Lower leg skin (tissue), 4 donors: ENCODE results near the gene TNFRSF19. TPM values are rescaled to one million over a fixed set of nuclear protein-coding genes. Genes with fewer than 3 reads are reported as not detected.
"Not testable (repeated sequence)": the region's sequence is repeated elsewhere in the genome, so short reads cannot be mapped to it uniquely, and the experiment has no call there.

ENCODE experiments used
- DNase-seq, 2 donors: peaks; one replicate each; pipeline ENCODE4 v3.0.0-alpha.2; 2019; ENCODE audit warnings: low spot score in 2 of 2
- H3K4me3 ChIP-seq: fragments of 200-600 bp; sonication (generic); 2 replicates; pipeline ENCODE4 v1.5.1; 2017; ENCODE audit warnings: mild to moderate bottlenecking, low read depth; ENCODE audit not compliant: poor library complexity, severe bottlenecking
- POLR2A ChIP-seq, 2 donors: fragments of 450-650 bp; IDR thresholded peaks; one replicate each; pipeline ENCODE4 v1.6.1; 2016 to 2017; ENCODE audit warnings: antibody characterized with exemption in 2 of 2, mild to moderate bottlenecking in 1 of 2, moderate library complexity in 1 of 2
- WGBS, 2 donors: methylation state at CpG; one replicate each; pipeline ENCODE4 v1.1.5; 2018; 5-methylcytosine and 5-hydroxymethylcytosine counted together
- intact Hi-C: fragments of 100-400 bp; cut with DNase I; formaldehyde crosslinking; loops from one replicate; pipeline ENCODE4 v1.15.0; 2023; ENCODE audit warnings: low total_unique reads
- total RNA-seq, 4 donors: library from RNA; depleted of rRNA; stranded (reverse); fragments of >200 nt; gene quantifications; one replicate each; pipeline ENCODE4 v1.1.0, GENCODE V29; 2016
- TF ChIP-seq, protein P1 (sequence below), 3 donors: fragments of 450-650 bp; IDR thresholded peaks; one replicate each; pipeline ENCODE4 v1.5.1; 2016; ENCODE audit warnings: antibody characterized with exemption in 3 of 3, mild to moderate bottlenecking in 3 of 3, moderate library complexity in 2 of 3

Gene TNFRSF19
- 100 to 1,000 TPM in 1 of 4 donors, 10 to 100 TPM in 3; 51.2 to 106 (median 72.5) TPM for total RNA-seq

GRCh38 chr13:23570099-23570920, at the start of gene TNFRSF19:
Gene TNFRSF19, plus strand, starts transcription at chr13:23570412. Its CDS starts 19,772 bp downstream, at chr13:23590184.
- no peak for TF ChIP-seq POLR2A (IDR thresholded peaks at IDR 0.05)
- TF ChIP-seq, protein P1, sequence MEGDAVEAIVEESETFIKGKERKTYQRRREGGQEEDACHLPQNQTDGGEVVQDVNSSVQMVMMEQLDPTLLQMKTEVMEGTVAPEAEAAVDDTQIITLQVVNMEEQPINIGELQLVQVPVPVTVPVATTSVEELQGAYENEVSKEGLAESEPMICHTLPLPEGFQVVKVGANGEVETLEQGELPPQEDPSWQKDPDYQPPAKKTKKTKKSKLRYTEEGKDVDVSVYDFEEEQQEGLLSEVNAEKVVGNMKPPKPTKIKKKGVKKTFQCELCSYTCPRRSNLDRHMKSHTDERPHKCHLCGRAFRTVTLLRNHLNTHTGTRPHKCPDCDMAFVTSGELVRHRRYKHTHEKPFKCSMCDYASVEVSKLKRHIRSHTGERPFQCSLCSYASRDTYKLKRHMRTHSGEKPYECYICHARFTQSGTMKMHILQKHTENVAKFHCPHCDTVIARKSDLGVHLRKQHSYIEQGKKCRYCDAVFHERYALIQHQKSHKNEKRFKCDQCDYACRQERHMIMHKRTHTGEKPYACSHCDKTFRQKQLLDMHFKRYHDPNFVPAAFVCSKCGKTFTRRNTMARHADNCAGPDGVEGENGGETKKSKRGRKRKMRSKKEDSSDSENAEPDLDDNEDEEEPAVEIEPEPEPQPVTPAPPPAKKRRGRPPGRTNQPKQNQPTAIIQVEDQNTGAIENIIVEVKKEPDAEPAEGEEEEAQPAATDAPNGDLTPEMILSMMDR (IDR thresholded peaks at IDR 0.05), result no peak
- DNase-seq, result peak in 1 of 2 donors; percentile 60
- intact Hi-C loops, result loop anchor here (10.0 kb wide), 1 partner anchor 106 kb away; no protein-coding TSS in a partner anchor
- WGBS, 2 donors, result 3 to 4% methylated on average over 10 of the region's 10 CpGs
- no peak within 1 kb of the TSS for H3K4me3 ChIP-seq

DNA sequence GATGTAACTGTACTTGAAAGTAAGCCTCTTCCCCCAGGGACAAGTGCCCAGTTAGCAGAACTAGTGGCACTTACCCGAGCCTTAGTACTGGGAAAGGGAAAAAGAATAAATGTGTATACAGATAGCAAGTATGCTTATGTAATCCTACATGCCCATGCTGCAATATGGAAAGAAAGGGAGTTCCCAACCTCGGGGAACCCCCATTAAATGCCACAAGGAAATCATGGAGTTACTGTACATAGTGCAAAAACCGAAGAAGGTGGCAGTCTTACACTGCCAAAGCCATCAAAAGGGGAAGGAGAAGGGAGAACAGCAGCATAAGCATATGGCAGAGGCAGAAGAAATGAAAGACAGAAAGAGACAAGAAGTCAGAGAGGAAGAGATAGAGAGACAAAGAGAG, 40.3 kb upstream of the TNFRSF19 start:
- H3K4me3 ChIP-seq, intact Hi-C loops, DNase-seq: not testable (repeated sequence)
- WGBS, 2 donors, result 40 to 43% methylated on average over 3 of the region's 3 CpGs

DNA sequence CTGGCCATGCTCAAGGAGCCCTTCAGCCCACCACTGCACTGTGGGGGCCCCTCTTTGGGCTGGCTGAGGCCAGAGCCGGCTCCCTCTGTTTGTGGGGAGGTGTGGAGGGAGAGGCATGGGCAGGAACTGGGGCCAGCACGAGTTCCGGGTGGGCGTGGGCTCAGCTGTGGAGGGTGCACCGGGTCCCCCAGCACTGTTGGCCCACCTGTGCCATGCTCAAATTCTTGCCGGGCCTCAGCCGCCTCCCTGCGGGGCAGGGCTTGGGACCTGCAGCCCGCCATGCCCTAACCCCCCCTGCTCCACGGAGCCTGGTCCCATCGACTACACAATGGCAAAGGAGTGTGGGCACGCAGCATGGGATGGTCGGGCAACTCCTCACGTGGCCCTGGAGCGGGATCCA, 38.8 kb upstream of the TNFRSF19 start:
- H3K4me3 ChIP-seq, result no peak overlapping the region
- intact Hi-C loops, result no loop called here
- no peak for TF ChIP-seq POLR2A (IDR thresholded peaks at IDR 0.05)
- TF ChIP-seq, protein P1 (IDR thresholded peaks at IDR 0.05), result no peak
- no peak for DNase-seq
- WGBS, 2 donors, result 95 to 97% methylated on average over 11 to 15 of the region's 15 CpGs

DNA sequence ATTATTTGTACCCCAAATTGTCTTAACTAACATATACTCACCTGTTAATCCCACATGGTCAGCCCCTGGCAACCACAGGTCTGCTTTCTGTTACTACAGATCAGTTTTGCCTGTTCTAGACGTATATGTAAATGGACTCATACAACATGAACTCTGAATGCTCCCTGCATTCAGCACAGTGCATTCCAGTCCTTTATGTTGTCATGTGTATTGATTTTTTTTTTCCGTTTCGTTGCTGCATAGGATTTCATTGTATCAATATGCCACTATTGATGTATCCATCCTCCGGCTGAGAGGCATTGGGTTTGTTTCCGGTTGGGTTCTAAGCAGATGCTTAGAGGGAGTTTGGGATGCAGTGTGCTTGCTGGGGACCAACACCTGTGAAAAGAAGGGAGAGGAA, 36.1 kb upstream of the TNFRSF19 start:
- TF ChIP-seq, protein P1 (IDR thresholded peaks at IDR 0.05), result no peak
- TF ChIP-seq POLR2A (IDR thresholded peaks at IDR 0.05), result no peak
- intact Hi-C loops, result no loop called here
- DNase-seq, result no peak
- H3K4me3 ChIP-seq, result no peak overlapping the region
- 96 to 97% methylated on average over 5 of the region's 5 CpGs for whole genome bisulfite sequencing, 2 donors

DNA sequence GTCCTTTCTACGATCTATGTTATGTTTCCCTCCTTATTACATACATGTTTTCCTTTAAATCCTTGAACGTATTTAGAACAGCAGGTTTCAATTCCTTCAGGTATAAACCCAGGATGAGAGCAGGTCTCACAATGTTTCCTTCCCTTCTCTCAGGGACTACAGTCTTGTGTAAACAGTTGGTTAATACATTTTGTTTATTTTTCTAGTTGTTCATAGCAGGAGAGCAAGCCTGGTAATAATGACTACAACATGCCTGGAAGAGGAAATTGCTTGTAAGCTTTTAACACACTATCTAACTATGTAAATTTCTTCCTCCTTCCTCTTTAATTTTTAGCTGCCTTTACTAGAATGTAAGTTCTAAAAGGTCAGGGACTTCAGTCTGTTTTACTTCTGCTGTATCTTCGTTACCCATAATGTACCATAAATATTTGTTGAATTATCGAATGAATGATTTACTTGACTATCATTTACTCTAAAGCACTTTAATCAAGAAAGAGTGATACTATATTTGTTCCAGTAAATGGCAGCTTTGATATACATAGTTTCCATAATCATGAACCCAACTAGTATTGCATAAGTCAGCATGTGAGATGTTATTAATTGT, 28.9 kb upstream of the TNFRSF19 start:
- TF ChIP-seq POLR2A (IDR thresholded peaks at IDR 0.05), result no peak
- TF ChIP-seq, protein P1 (IDR thresholded peaks at IDR 0.05), result no peak
- 92% methylated on average over 4 of the region's 4 CpGs for WGBS, 2 donors
- DNase-seq, result no peak
- intact Hi-C loops, result no loop called here
- no peak overlapping the region for H3K4me3 ChIP-seq

DNA sequence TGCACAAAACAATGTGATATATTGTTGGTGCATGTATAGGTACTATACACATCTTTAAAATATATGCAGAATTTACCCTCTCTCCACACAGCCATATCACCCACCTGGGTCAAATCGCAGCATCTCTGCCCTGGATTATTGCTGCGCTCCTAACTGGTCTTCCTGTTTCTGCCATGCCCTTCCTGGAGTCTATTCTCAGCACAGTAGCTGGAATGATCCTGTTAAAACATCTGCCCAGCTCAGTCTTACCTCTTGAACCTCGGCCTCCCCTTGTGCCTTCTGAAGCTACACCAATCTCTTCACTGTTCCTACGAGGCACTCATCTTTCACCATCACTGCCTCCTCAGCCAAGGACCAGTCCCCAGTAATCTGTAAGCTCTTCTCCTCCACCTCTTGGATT, 25.5 kb upstream of the TNFRSF19 start:
- no peak for DNase-seq
- 67 to 75% methylated on average over 4 of the region's 4 CpGs for WGBS, 2 donors
- intact Hi-C loops, result no loop called here
- no peak for TF ChIP-seq POLR2A (IDR thresholded peaks at IDR 0.05)
- TF ChIP-seq, protein P1 (IDR thresholded peaks at IDR 0.05), result no peak
- no peak overlapping the region for H3K4me3 ChIP-seq
